Thyroid gland (tissue), 4 donors: ENCODE measurements around the gene DNMT1.

Source experiments
- CTCF ChIP-seq, 6 experiments: fragments of 200-600 bp in 3 of 6; fragments of 450-650 bp in 3 of 6; sonication (generic) in 3 of 6; IDR thresholded peaks; one replicate each; pipeline ENCODE4 v1.5.1; 2016 to 2019; ENCODE audit warnings: antibody characterized with exemption in 6 of 6, mild to moderate bottlenecking in 2 of 6, inconsistent platforms in 1 of 6, moderate library complexity in 1 of 6
- POLR2A ChIP-seq, 2 donors: fragments of 450-650 bp; IDR thresholded peaks; one replicate each; pipeline ENCODE4 v1.6.1; 2017; ENCODE audit warnings: antibody characterized with exemption in 2 of 2, mild to moderate bottlenecking in 2 of 2, moderate library complexity in 1 of 2

GRCh38 chr19:10107817-10108367, 86.9 kb downstream of the DNMT1 start:
- TF ChIP-seq POLR2A (IDR thresholded peaks at IDR 0.05) (no peak), CTCF (IDR thresholded peaks at IDR 0.05) (no peak)
